H1 (cell line): ENCODE data around the gene NOC3L. TPM values are rescaled to one million over a fixed set of nuclear protein-coding genes. Genes with fewer than 3 reads are reported as not detected.

Experiments used
- CTCF ChIA-PET: fragments of 300-600 bp; sonication (Branson Sonifier 250); formaldehyde crosslinking; loops from one replicate; lab custom pipeline; 2021; ENCODE audit not compliant: partially characterized antibody; lab: Charles Lee
- POLR2A ChIA-PET: fragments of 300-600 bp; sonication (Branson Sonifier 250); formaldehyde crosslinking; loops from one replicate; lab custom pipeline; 2021; ENCODE audit warnings: inconsistent platforms; ENCODE audit not compliant: partially characterized antibody; lab: Charles Lee
- DNase-seq, 2 experiments: peaks; one replicate each; pipeline versions ENCODE4 v3.0.0 to v3.0.0-alpha.2; 2010 to 2022; ENCODE audit warnings: low spot score in 2 of 2, low read depth in 1 of 2, mixed read lengths in 1 of 2
- FAIRE-seq: peaks from 2 replicates; lab custom pipeline; 2011; peaks lifted over from hg19 to GRCh38; lab: Jason Lieb, UNC
- H2AFZ ChIP-seq: 2 replicates; pipeline ENCODE4 v1.8.1; 2012; ENCODE audit warnings: low read length, inconsistent platforms
- H2AK5ac ChIP-seq: 2 replicates; pipeline ENCODE4 v1.6.1; 2013; ENCODE audit warnings: low read depth, low read length
- H2BK120ac ChIP-seq: replicated peaks from 2 replicates; pipeline ENCODE3; 2013; ENCODE audit warnings: low read depth, low read length, inconsistent platforms
- H2BK12ac ChIP-seq: 2 replicates; pipeline ENCODE4 v1.6.1; 2013; ENCODE audit warnings: low read depth, low read length
- H2BK15ac ChIP-seq: 2 replicates; pipeline ENCODE4 v1.6.1; 2013; ENCODE audit warnings: low read length
- H2BK20ac ChIP-seq: 2 replicates; pipeline ENCODE4 v1.6.1; 2013; ENCODE audit warnings: low read length
- H2BK5ac ChIP-seq: 2 replicates; pipeline ENCODE4 v1.6.1; 2013; ENCODE audit warnings: low read depth, low read length
- H3K14ac ChIP-seq: 2 replicates; pipeline ENCODE4 v1.6.1; 2013; ENCODE audit warnings: inconsistent platforms; ENCODE audit not compliant: insufficient read length
- H3K18ac ChIP-seq: 2 replicates; pipeline ENCODE4 v1.6.1; 2013; ENCODE audit warnings: low read length; ENCODE audit errors: extremely low read depth
- H3K23ac ChIP-seq: 2 replicates; pipeline ENCODE4 v1.6.1; 2013; ENCODE audit warnings: inconsistent platforms; ENCODE audit not compliant: insufficient read length
- H3K23me2 ChIP-seq: 2 replicates; pipeline ENCODE4 v1.6.1; 2013; ENCODE audit warnings: low read depth, low read length
- H3K27ac ChIP-seq: 2 replicates; pipeline ENCODE4 v1.6.1; 2011; ENCODE audit warnings: low read depth, low read length, inconsistent platforms
- H3K27me3 ChIP-seq, 4 experiments: replicated peaks in 1 of 4; 1 replicate in 1 of 4; 2 replicates in 3 of 4; pipeline versions ENCODE4 v1.6.1 to v1.8.1; 2011 to 2013; ENCODE audit warnings: low read length in 3 of 4, mild to moderate bottlenecking in 3 of 4, inconsistent platforms in 2 of 4, mixed read lengths in 2 of 4, moderate library complexity in 1 of 4; ENCODE audit not compliant: control insufficient read depth in 3 of 4, insufficient read depth in 3 of 4; ENCODE audit errors: extremely low read depth in 1 of 4
- H3K36me3 ChIP-seq, 4 experiments: 2 replicates each; pipeline versions ENCODE4 v1.6.1 to v1.8.1; 2011 to 2013; ENCODE audit warnings: mild to moderate bottlenecking in 4 of 4, low read length in 3 of 4, moderate library complexity in 2 of 4, control low read depth in 1 of 4, inconsistent platforms in 1 of 4; ENCODE audit not compliant: insufficient read depth in 4 of 4, control insufficient read depth in 2 of 4
- H3K4ac ChIP-seq: replicated peaks from 2 replicates; pipeline ENCODE3; 2013; ENCODE audit warnings: low read length, low read depth, mixed read lengths, inconsistent platforms; ENCODE audit not compliant: insufficient read length
- H3K4me1 ChIP-seq, 4 experiments: replicated peaks in 1 of 4; 1 replicate in 1 of 4; 2 replicates in 3 of 4; pipeline versions ENCODE4 v1.6.1 to v1.8.1; 2011 to 2013; ENCODE audit warnings: low read length in 3 of 4, inconsistent platforms in 2 of 4, mixed read lengths in 1 of 4; ENCODE audit not compliant: insufficient read depth in 4 of 4, control insufficient read depth in 3 of 4
- H3K4me2 ChIP-seq, 2 experiments: 2 replicates each; pipeline versions ENCODE4 v1.6.1 to v1.8.1; 2011 to 2013; ENCODE audit warnings: low read depth in 2 of 2, low read length in 2 of 2, control low read depth in 1 of 2, inconsistent platforms in 1 of 2, mild to moderate bottlenecking in 1 of 2; ENCODE audit not compliant: insufficient read depth in 1 of 2
- H3K4me3 ChIP-seq, 4 experiments: fragments of 200-600, 300-600 bp in 1 of 4; sonication (generic), shearing (Covaris generic), sonication (Bioruptor Twin) in 1 of 4; 2 replicates each; pipeline versions ENCODE4 v1.5.1 to v1.8.1; 2011 to 2016; ENCODE audit warnings: low read length in 4 of 4, low read depth in 3 of 4, control low read depth in 2 of 4, inconsistent platforms in 2 of 4, mild to moderate bottlenecking in 2 of 4, mixed read lengths in 1 of 4, moderate library complexity in 1 of 4; ENCODE audit not compliant: insufficient read depth in 2 of 4; ENCODE audit errors: extremely low read depth in 1 of 4
- H3K56ac ChIP-seq: replicated peaks from 2 replicates; pipeline ENCODE3; 2013; ENCODE audit warnings: low read depth, mild to moderate bottlenecking, mixed read lengths, low read length, inconsistent platforms; ENCODE audit not compliant: insufficient read length
- H3K79me1 ChIP-seq: 2 replicates; pipeline ENCODE4 v1.6.1; 2013; ENCODE audit warnings: low read depth, low read length, control low read depth
- H3K79me2 ChIP-seq, 2 experiments: 2 replicates each; pipeline versions ENCODE4 v1.6.1 to v1.8.1; 2012 to 2013; ENCODE audit warnings: low read length in 2 of 2, mild to moderate bottlenecking in 2 of 2, inconsistent platforms in 1 of 2; ENCODE audit not compliant: insufficient read depth in 2 of 2, control insufficient read depth in 1 of 2
- H3K9ac ChIP-seq, 4 experiments: replicated peaks in 1 of 4; 1 replicate in 1 of 4; 2 replicates in 3 of 4; pipeline versions ENCODE4 v1.6.1 to v1.8.1; 2011 to 2013; ENCODE audit warnings: low read depth in 3 of 4, low read length in 3 of 4, control low read depth in 2 of 4, mild to moderate bottlenecking in 2 of 4, moderate library complexity in 2 of 4, inconsistent platforms in 1 of 4; ENCODE audit errors: extremely low read depth in 1 of 4
- H3K9me3 ChIP-seq, 2 experiments: 2 replicates each; pipeline versions ENCODE4 v1.6.1 to v1.8.1; 2012 to 2013; ENCODE audit warnings: mild to moderate bottlenecking in 2 of 2, moderate library complexity in 2 of 2, control low read depth in 1 of 2, inconsistent platforms in 1 of 2, low read depth in 1 of 2, low read length in 1 of 2, mixed read lengths in 1 of 2; ENCODE audit not compliant: insufficient read depth in 2 of 2
- H4K20me1 ChIP-seq, 2 experiments: replicated peaks in 1 of 2; 2 replicates each; pipeline versions ENCODE3 to v1.8.1; 2011 to 2013; ENCODE audit warnings: inconsistent platforms in 2 of 2, low read length in 2 of 2, mild to moderate bottlenecking in 1 of 2; ENCODE audit not compliant: insufficient read depth in 2 of 2, control insufficient read depth in 1 of 2
- H4K5ac ChIP-seq: 2 replicates; pipeline ENCODE4 v1.6.1; 2013; ENCODE audit warnings: low read length, low read depth, mixed read lengths, inconsistent platforms; ENCODE audit not compliant: insufficient read length
- H4K8ac ChIP-seq: 2 replicates; pipeline ENCODE4 v1.8.0; 2013; ENCODE audit warnings: mild to moderate bottlenecking, moderate library complexity, low read length, inconsistent platforms; ENCODE audit not compliant: insufficient read depth; ENCODE audit errors: extremely low read depth
- H4K91ac ChIP-seq: replicated peaks from 2 replicates; pipeline ENCODE3; 2013; ENCODE audit warnings: low read length, mixed read lengths, inconsistent platforms; ENCODE audit not compliant: insufficient read length
- ASH2L ChIP-seq: fragments of 200-600, 300-600 bp; sonication (generic); IDR thresholded peaks from one replicate; pipeline ENCODE4 v1.7.1; 2017; ENCODE audit warnings: low read length
- BACH1 ChIP-seq: IDR thresholded peaks from 2 replicates; pipeline ENCODE4 v1.6.1; 2012; ENCODE audit warnings: low read length, improper control_type of control experiment
- CBX8 ChIP-seq: fragments of 300-800, 300-1000 bp; sonication (generic); IDR thresholded peaks from 2 replicates; pipeline ENCODE4 v1.7.1; 2016; ENCODE audit warnings: low read depth, low read length, borderline replicate concordance
- CREB1 ChIP-seq: IDR thresholded peaks from 2 replicates; pipeline ENCODE4 v1.6.1; 2012; ENCODE audit warnings: inconsistent platforms
- EGR1 ChIP-seq: IDR thresholded peaks from 2 replicates; pipeline ENCODE4 v1.6.1; 2011; ENCODE audit warnings: low read depth, low read length, borderline replicate concordance
- JUND ChIP-seq: IDR thresholded peaks from 2 replicates; pipeline ENCODE4 v1.6.1; 2011; ENCODE audit warnings: mild to moderate bottlenecking, improper control_type of control experiment, low read length
- KDM4A ChIP-seq: IDR thresholded peaks from one replicate; pipeline ENCODE4 v1.7.1; 2012; ENCODE audit warnings: low read depth, mild to moderate bottlenecking, moderate library complexity, low read length, inconsistent platforms; ENCODE audit not compliant: severe bottlenecking
- PHF8 ChIP-seq: fragments of 200-600 bp; sonication (generic); conservative IDR thresholded peaks from 2 replicates; pipeline ENCODE4 v1.7.1; 2012; ENCODE audit warnings: low read depth, mild to moderate bottlenecking, inconsistent platforms, low read length, moderate library complexity
- SIRT6 ChIP-seq: IDR thresholded peaks from one replicate; pipeline ENCODE4 v1.7.1; 2012; ENCODE audit warnings: low read length, inconsistent platforms
- SIX5 ChIP-seq: IDR thresholded peaks from 2 replicates; pipeline ENCODE4 v1.6.1; 2011; ENCODE audit warnings: mild to moderate bottlenecking, low read depth, low read length
- SRF ChIP-seq: IDR thresholded peaks from 2 replicates; pipeline ENCODE4 v1.6.1; 2011; ENCODE audit warnings: mild to moderate bottlenecking, low read depth, low read length, moderate library complexity
- TBP ChIP-seq: IDR thresholded peaks from 2 replicates; pipeline ENCODE4 v1.6.1; 2011; ENCODE audit warnings: low read depth, low read length, improper control_type of control experiment
- WGBS, 2 experiments: shearing (Covaris generic) in 1 of 2; methylation state at CpG; one replicate each; pipeline versions ENCODE4 v1.1.6 to v1.1.7; 2013 to 2015; ENCODE audit warnings: low lambda C conversion rate in 2 of 2, mixed read lengths in 2 of 2, inconsistent platforms in 1 of 2, low coverage in 1 of 2, missing lambda C conversion rate in 1 of 2; ENCODE audit not compliant: insufficient replicate concordance in 2 of 2, insufficient coverage in 1 of 2, insufficient read length in 1 of 2; ENCODE audit errors: extremely low coverage in 1 of 2, missing lambda C conversion rate in 1 of 2; 5-methylcytosine and 5-hydroxymethylcytosine counted together
- polyA plus RNA-seq, 7 experiments: library from polyadenylated mRNA; depleted of rRNA in 3 of 7; stranded (reverse) in 5 of 7; unstranded in 2 of 7; fragments of >200 nt in 5 of 7; fragments of 200-250 nt in 2 of 7; gene quantifications; 1 replicate in 5 of 7; 2 replicates in 1 of 7; 4 replicates in 1 of 7; pipeline versions ENCODE4 v1.2.1 to v1.2.3, GENCODE V29; 2011 to 2013; ENCODE audit warnings: missing spikeins in 2 of 7, mixed read lengths in 2 of 7
- total RNA-seq: library from RNA; stranded (reverse); fragmentation: NEBNext Ultra II Directional; extraction: Animal tissue kit (Norgen Biotek cat#: 25700); gene quantifications from 2 replicates; pipeline ENCODE4 v1.2.1, GENCODE V29; 2021
- TF ChIP-seq, protein P1 (sequence below): IDR thresholded peaks from 2 replicates; pipeline ENCODE4 v1.6.1; 2012; ENCODE audit warnings: low read length, inconsistent platforms
- TF ChIP-seq, protein P2 (sequence below): IDR thresholded peaks from 2 replicates; pipeline ENCODE4 v1.6.1; 2011; ENCODE audit warnings: low read depth, mild to moderate bottlenecking, low read length; ENCODE audit not compliant: insufficient read depth

Gene NOC3L
- total and polyA plus RNA-seq, 2 of the 8 experiments (the other 6 are each of a cell fraction or from before 2014, with no cell fraction given), result 7.1 to 39.1 TPM

DNA sequence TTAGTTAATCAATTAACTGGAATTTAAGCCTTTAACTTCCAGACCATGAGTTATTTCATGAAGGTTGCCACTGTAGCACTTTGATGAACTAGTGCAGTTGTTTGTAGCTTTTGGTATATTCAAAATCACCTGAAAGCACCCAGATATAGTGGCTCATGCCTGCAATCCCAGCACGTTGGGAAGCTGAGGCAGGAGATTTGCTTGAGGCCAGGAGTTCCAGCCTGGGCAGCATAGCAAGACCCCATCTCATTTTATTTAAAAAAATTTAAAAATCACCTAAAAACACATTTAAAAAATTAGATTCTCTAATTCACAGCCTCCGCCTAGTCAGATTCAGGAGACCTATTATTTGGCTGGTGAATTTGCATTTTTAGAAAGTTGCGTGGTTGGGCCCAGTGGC lies 48.6 kb upstream of the NOC3L start:
- no peak overlapping the region for H3K4me3 ChIP-seq
- POLR2A ChIA-PET, result interaction anchor here (0.6 kb wide), 1 partner anchor 151 kb away, joined by 3 read pairs; no protein-coding TSS in a partner anchor
- H3K4ac ChIP-seq, result no peak overlapping the region
- no peak overlapping the region for H2BK120ac ChIP-seq
- no peak overlapping the region for H3K18ac ChIP-seq
- CTCF ChIA-PET, result interaction anchor here (0.7 to 1.4 kb wide), 4 partner anchors 9 to 33 kb away, joined by 3 to 7 read pairs (median 4); partner anchors contain the start of gene TBC1D12
- H3K23ac ChIP-seq, result no peak overlapping the region
- H2BK20ac ChIP-seq, result no peak overlapping the region
- H3K9me3 ChIP-seq, result no peaks in the 10 kb centered on the region
- FAIRE-seq, result no peak
- no peaks in the 10 kb centered on the region for H3K36me3 ChIP-seq
- H4K91ac ChIP-seq, result no peak overlapping the region
- H2BK5ac ChIP-seq, result no peak overlapping the region
- no peaks in the 10 kb centered on the region; a peak in 1 of 7 replicates for H3K4me1 ChIP-seq
- H3K14ac ChIP-seq, result no peak overlapping the region
- no peak overlapping the region for H2AK5ac ChIP-seq
- H4K20me1 ChIP-seq, result no peaks in the 10 kb centered on the region
- H4K5ac ChIP-seq, result no peak overlapping the region
- no peaks in the 10 kb centered on the region for H3K23me2 ChIP-seq
- no peak overlapping the region for H4K8ac ChIP-seq
- no peak overlapping the region for H3K27ac ChIP-seq
- no peaks in the 10 kb centered on the region for H3K79me1 ChIP-seq
- no peak overlapping the region for H2BK12ac ChIP-seq
- no peak overlapping the region for H3K9ac ChIP-seq
- 92 to 100% methylated on average over 1 to 3 of the region's 3 CpGs for WGBS, 2 experiments
- H2AFZ ChIP-seq, result no peak overlapping the region
- no peak overlapping the region for H2BK15ac ChIP-seq
- no peak overlapping the region for H3K4me2 ChIP-seq
- H3K56ac ChIP-seq, result no peak overlapping the region
- H3K27me3 ChIP-seq, result no peaks in the 10 kb centered on the region
- no peak for DNase-seq
- H3K79me2 ChIP-seq, result no peaks in the 10 kb centered on the region
- no peak for TF ChIP-seq KDM4A
- TF ChIP-seq CREB1, result no peak
- no peak for TF ChIP-seq JUND
- no peak for TF ChIP-seq SIRT6
- TF ChIP-seq BACH1, result no peak
- no peak for TF ChIP-seq SIX5
- TF ChIP-seq EGR1, result no peak
- TF ChIP-seq, protein P1, sequence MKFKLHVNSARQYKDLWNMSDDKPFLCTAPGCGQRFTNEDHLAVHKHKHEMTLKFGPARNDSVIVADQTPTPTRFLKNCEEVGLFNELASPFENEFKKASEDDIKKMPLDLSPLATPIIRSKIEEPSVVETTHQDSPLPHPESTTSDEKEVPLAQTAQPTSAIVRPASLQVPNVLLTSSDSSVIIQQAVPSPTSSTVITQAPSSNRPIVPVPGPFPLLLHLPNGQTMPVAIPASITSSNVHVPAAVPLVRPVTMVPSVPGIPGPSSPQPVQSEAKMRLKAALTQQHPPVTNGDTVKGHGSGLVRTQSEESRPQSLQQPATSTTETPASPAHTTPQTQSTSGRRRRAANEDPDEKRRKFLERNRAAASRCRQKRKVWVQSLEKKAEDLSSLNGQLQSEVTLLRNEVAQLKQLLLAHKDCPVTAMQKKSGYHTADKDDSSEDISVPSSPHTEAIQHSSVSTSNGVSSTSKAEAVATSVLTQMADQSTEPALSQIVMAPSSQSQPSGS, result no peak
- no peak for TF ChIP-seq TBP
- TF ChIP-seq, protein P2, sequence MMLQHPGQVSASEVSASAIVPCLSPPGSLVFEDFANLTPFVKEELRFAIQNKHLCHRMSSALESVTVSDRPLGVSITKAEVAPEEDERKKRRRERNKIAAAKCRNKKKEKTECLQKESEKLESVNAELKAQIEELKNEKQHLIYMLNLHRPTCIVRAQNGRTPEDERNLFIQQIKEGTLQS, result no peak
- no peak for TF ChIP-seq PHF8
- TF ChIP-seq CBX8, result no peak
- no peak for TF ChIP-seq SRF
- no peak for TF ChIP-seq ASH2L
